ENCODE data around the gene INPP5K. TPM values are rescaled to one million over a fixed set of nuclear protein-coding genes. Genes with fewer than 3 reads are reported as not detected.

The INPP5K gene
- total and polyA plus RNA-seq, 4 donors, result 22.5 to 38.9 (median 31.3) TPM

Other genes starting within 250 kb of the INPP5K start
- gene BHLHA9, start 246.2 kb downstream of the INPP5K start, total RNA-seq, result under 1 TPM in 1 of 2 donors, not detected in 1; 0.28 TPM
- gene BHLHA9, start 246.2 kb downstream of the INPP5K start, polyA plus RNA-seq (ENCODE audit: insufficient read length in 2 of 2), result 1 to 10 TPM in 1 of 2 donors, under 1 TPM in 1; 0.86 to 1.7 TPM
- 1 to 10 TPM in 1 of 2 donors, under 1 TPM in 1; 0.33 to 1.5 TPM for gene TRARG1, start 236.9 kb downstream of the INPP5K start, total RNA-seq
- under 1 TPM; 0.24 to 0.26 TPM for gene TRARG1, start 236.9 kb downstream of the INPP5K start, polyA plus RNA-seq (ENCODE audit: insufficient read length in 2 of 2)
- 100 to 1,000 TPM; 408 to 486 TPM for gene YWHAE, start 116.4 kb downstream of the INPP5K start, total RNA-seq
- gene YWHAE, start 116.4 kb downstream of the INPP5K start, polyA plus RNA-seq (ENCODE audit: insufficient read length in 2 of 2), result 1,000 to 10,000 TPM; 1,650 to 1,947 TPM
- gene CRK, start 60.4 kb downstream of the INPP5K start, total RNA-seq, result 100 to 1,000 TPM in 1 of 2 donors, 10 to 100 TPM in 1; 78.4 to 105 TPM
- gene CRK, start 60.4 kb downstream of the INPP5K start, polyA plus RNA-seq (ENCODE audit: insufficient read length in 2 of 2), result 10 to 100 TPM; 70.2 to 82.7 TPM
- gene MYO1C, start 23.9 kb downstream of the INPP5K start, total RNA-seq, result 10 to 100 TPM; 23.3 to 38.4 TPM
- 10 to 100 TPM; 20.8 to 42.0 TPM for gene MYO1C, start 23.9 kb downstream of the INPP5K start, polyA plus RNA-seq (ENCODE audit: insufficient read length in 2 of 2)
- gene PITPNA, start 46.2 kb upstream of the INPP5K start, total RNA-seq, result 10 to 100 TPM; 37.7 to 38.6 TPM
- 100 to 1,000 TPM; 148 to 155 TPM for gene PITPNA, start 46.2 kb upstream of the INPP5K start, polyA plus RNA-seq (ENCODE audit: insufficient read length in 2 of 2)
- gene SLC43A2, start 112.2 kb upstream of the INPP5K start, total RNA-seq, result 10 to 100 TPM; 17.2 to 19.6 TPM
- gene SLC43A2, start 112.2 kb upstream of the INPP5K start, polyA plus RNA-seq (ENCODE audit: insufficient read length in 2 of 2), result 10 to 100 TPM; 40.0 to 42.8 TPM
- 10 to 100 TPM in 1 of 2 donors, 1 to 10 TPM in 1; 4.2 to 10.7 TPM for gene SCARF1, start 129.1 kb upstream of the INPP5K start, total RNA-seq
- 1 to 10 TPM; 7.1 to 9.5 TPM for gene SCARF1, start 129.1 kb upstream of the INPP5K start, polyA plus RNA-seq (ENCODE audit: insufficient read length in 2 of 2)
- gene RILP, start 133.3 kb upstream of the INPP5K start, total RNA-seq, result 10 to 100 TPM in 1 of 2 donors, 1 to 10 TPM in 1; 7.3 to 14.7 TPM
- gene RILP, start 133.3 kb upstream of the INPP5K start, polyA plus RNA-seq (ENCODE audit: insufficient read length in 2 of 2), result 10 to 100 TPM in 1 of 2 donors, 1 to 10 TPM in 1; 6.9 to 10.1 TPM
- gene PRPF8, start 168.3 kb upstream of the INPP5K start, total RNA-seq, result 100 to 1,000 TPM; 138 to 151 TPM
- 100 to 1,000 TPM; 254 to 290 TPM for gene PRPF8, start 168.3 kb upstream of the INPP5K start, polyA plus RNA-seq (ENCODE audit: insufficient read length in 2 of 2)
- gene TLCD2, start 193.8 kb upstream of the INPP5K start, total RNA-seq, result 1 to 10 TPM; 2.1 to 3.2 TPM
- 1 to 10 TPM; 1.4 to 2.9 TPM for gene TLCD2, start 193.8 kb upstream of the INPP5K start, polyA plus RNA-seq (ENCODE audit: insufficient read length in 2 of 2)
- 10 to 100 TPM in 1 of 2 donors, 1 to 10 TPM in 1; 9.9 to 15.4 TPM for gene WDR81, start 208.1 kb upstream of the INPP5K start, total RNA-seq
- gene WDR81, start 208.1 kb upstream of the INPP5K start, polyA plus RNA-seq (ENCODE audit: insufficient read length in 2 of 2), result 10 to 100 TPM; 12.5 to 17.0 TPM
- 1 to 10 TPM in 1 of 2 donors, not detected in 1; 1.9 TPM for gene SERPINF2, start 226.3 kb upstream of the INPP5K start, total RNA-seq
- gene SERPINF2, start 226.3 kb upstream of the INPP5K start, polyA plus RNA-seq (ENCODE audit: insufficient read length in 2 of 2), result 1 to 10 TPM; 1.2 to 2.1 TPM
- 100 to 1,000 TPM; 120 to 605 TPM for gene SERPINF1, start 245.4 kb upstream of the INPP5K start, total RNA-seq
- 100 to 1,000 TPM in 1 of 2 donors, 10 to 100 TPM in 1; 29.9 to 155 TPM for gene SERPINF1, start 245.4 kb upstream of the INPP5K start, polyA plus RNA-seq (ENCODE audit: insufficient read length in 2 of 2)

Data from spinal cord (tissue), 4 donors.